ENCODE results near the gene NCOA6. TPM values are rescaled to one million over a fixed set of nuclear protein-coding genes. Genes with fewer than 3 reads are reported as not detected.

The NCOA6 gene
- polyA plus RNA-seq, 1 of the 3 experiments (the other 2 are of a cell fraction), result 14.5 TPM

DNA sequence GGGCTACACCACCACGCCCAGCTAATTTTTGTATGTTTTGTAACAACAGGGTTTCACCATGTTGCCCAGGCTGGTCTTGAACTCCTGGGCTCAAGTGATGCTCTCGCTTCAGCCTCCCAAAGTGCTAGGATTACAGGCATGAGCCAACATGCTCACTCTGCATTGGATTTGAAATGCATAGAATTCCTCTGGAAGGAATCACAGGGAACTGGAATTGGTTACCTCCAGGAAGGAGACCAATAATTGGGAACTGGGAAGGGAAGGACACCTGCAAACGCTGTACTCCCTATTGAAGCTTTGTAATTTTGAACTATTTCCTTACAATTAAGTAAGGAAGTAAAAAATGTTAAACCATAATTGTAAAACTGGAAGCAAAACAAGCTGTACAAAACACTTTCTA is 133.6 kb downstream of the NCOA6 start:
- ChIA-PET CTCF (no interaction called here), POLR2A (no interaction called here)
- H3K4me3 ChIP-seq (ENCODE audit: low read depth in 2 of 2, low read length in 1 of 2), result no peak overlapping the region
- WGBS (ENCODE audit: low lambda C conversion rate), result 53% methylated on average over 3 of the region's 3 CpGs
- H3K9ac ChIP-seq, result no peak overlapping the region
- no peaks in the 10 kb centered on the region for H3F3A ChIP-seq (replicated peaks; ENCODE audit: insufficient read depth)
- TF ChIP-seq NFIC (IDR thresholded peaks at IDR 0.05; ENCODE audit: borderline replicate concordance), result no peak
- no peak for TF ChIP-seq FOXJ3 (CRISPR knock-in tag; IDR thresholded peaks at IDR 0.05)
- TF ChIP-seq MXI1 (IDR thresholded peaks at IDR 0.05; ENCODE audit: low read depth, low read length), result no peak
- TF ChIP-seq GABPA (IDR thresholded peaks at IDR 0.05; ENCODE audit: low read depth), result no peak
- no peak for TF ChIP-seq TEAD4 (IDR thresholded peaks at IDR 0.05; ENCODE audit: borderline replicate concordance, insufficient read depth)
- TF ChIP-seq JUND (IDR thresholded peaks at IDR 0.05), result no peak
- TF ChIP-seq, protein P1, sequence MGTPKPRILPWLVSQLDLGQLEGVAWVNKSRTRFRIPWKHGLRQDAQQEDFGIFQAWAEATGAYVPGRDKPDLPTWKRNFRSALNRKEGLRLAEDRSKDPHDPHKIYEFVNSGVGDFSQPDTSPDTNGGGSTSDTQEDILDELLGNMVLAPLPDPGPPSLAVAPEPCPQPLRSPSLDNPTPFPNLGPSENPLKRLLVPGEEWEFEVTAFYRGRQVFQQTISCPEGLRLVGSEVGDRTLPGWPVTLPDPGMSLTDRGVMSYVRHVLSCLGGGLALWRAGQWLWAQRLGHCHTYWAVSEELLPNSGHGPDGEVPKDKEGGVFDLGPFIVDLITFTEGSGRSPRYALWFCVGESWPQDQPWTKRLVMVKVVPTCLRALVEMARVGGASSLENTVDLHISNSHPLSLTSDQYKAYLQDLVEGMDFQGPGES (IDR thresholded peaks at IDR 0.05; ENCODE audit: low read depth, low read length), result no peak
- TF ChIP-seq CHD2 (IDR thresholded peaks at IDR 0.05; ENCODE audit: low read length, partially characterized antibody), result no peak
- no peak for TF ChIP-seq TCF12 (IDR thresholded peaks at IDR 0.05)
- TF ChIP-seq RAD21 (IDR thresholded peaks at IDR 0.05; ENCODE audit: low read length), result no peak
- TF ChIP-seq MEF2A (IDR thresholded peaks at IDR 0.05; ENCODE audit: borderline replicate concordance, low read depth), result no peak
- TF ChIP-seq SMC3 (IDR thresholded peaks at IDR 0.05; ENCODE audit: low read depth, low read length), result no peak
- TF ChIP-seq NRF1 (IDR thresholded peaks at IDR 0.05; ENCODE audit: low read depth, low read length), result no peak
- TF ChIP-seq, protein P2, sequence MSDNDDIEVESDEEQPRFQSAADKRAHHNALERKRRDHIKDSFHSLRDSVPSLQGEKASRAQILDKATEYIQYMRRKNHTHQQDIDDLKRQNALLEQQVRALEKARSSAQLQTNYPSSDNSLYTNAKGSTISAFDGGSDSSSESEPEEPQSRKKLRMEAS (IDR thresholded peaks at IDR 0.05; ENCODE audit: low read depth), result no peak
- TF ChIP-seq POLR2AphosphoS5 (IDR thresholded peaks at IDR 0.05; ENCODE audit: low read depth, low read length), result no peak
- TF ChIP-seq FOXM1 (IDR thresholded peaks at IDR 0.05; ENCODE audit: low read depth), result no peak
- H2AFZ ChIP-seq (ENCODE audit: low read depth), result no peak overlapping the region
- no peaks in the 10 kb centered on the region for H3K9me2 ChIP-seq
- no peak for DNase-seq
- H3K9me3 ChIP-seq, result no peaks in the 10 kb centered on the region
- H3K79me2 ChIP-seq (ENCODE audit: insufficient read depth), result no peaks in the 10 kb centered on the region
- H3K36me3 ChIP-seq (replicated peaks in 1 of 2; ENCODE audit: control insufficient read depth in 1 of 2, insufficient read depth in 2 of 2, low read length in 1 of 2), result no peaks in the 10 kb centered on the region
- H4K20me1 ChIP-seq (ENCODE audit: insufficient read depth), result no peaks in the 10 kb centered on the region
- H3K4me2 ChIP-seq, result no peak overlapping the region
- peaks cover 0 to 2% of the 10 kb centered on the region in 2 experiments; a peak in 1 of 4 replicates for H3K4me1 ChIP-seq (ENCODE audit: control insufficient read depth in 1 of 2, insufficient read depth in 2 of 2, low read depth in 1 of 2, low read length in 1 of 2)
- no peaks in the 10 kb centered on the region for H3K27me3 ChIP-seq (ENCODE audit: insufficient read depth)
- H3K27ac ChIP-seq (ENCODE audit: low read depth in 2 of 2, low read length in 1 of 2), result no peak overlapping the region

DNA sequence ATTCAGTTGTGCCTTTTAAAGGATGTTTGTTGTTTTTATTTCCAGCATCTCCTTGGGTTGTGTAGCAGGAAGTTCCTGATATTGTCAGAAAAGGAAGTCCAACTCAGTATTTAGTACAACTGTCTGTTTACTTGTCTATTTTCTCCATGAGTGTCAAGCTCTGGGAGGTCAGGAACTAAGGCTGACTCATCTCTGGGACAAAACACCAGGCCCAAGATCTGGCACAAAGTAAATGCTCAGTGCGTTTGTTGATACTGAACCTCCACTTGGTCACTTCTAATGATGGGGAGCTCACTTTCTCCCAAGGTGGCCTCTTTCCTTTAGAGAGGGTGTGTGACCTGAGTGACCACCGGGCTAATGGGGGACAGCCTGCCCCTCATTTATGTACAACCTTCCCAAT is 136.0 kb downstream of the NCOA6 start:
- DNase-seq, result no peak
- WGBS (ENCODE audit: low lambda C conversion rate), result 71% methylated on average over 2 of the region's 2 CpGs
- Histone ChIP-seq H3K9me3 (no peaks in the 10 kb centered on the region), H3K36me3 (replicated peaks in 1 of 2; ENCODE audit: control insufficient read depth in 1 of 2, insufficient read depth in 2 of 2, low read length in 1 of 2) (no peaks in the 10 kb centered on the region), H3F3A (replicated peaks; ENCODE audit: insufficient read depth) (no peaks in the 10 kb centered on the region), H4K20me1 (ENCODE audit: insufficient read depth) (no peaks in the 10 kb centered on the region), H3K27me3 (ENCODE audit: insufficient read depth) (no peaks in the 10 kb centered on the region), H3K27ac (ENCODE audit: low read depth in 2 of 2, low read length in 1 of 2) (no peak overlapping the region), H3K79me2 (ENCODE audit: insufficient read depth) (no peaks in the 10 kb centered on the region), H3K9me2 (no peaks in the 10 kb centered on the region), H3K9ac (no peak overlapping the region), H3K4me3 (ENCODE audit: low read depth in 2 of 2, low read length in 1 of 2) (no peak overlapping the region), H3K4me1 (ENCODE audit: control insufficient read depth in 1 of 2, insufficient read depth in 2 of 2, low read depth in 1 of 2, low read length in 1 of 2) (peaks cover 0 to 2% of the 10 kb centered on the region in 2 experiments; a peak in 1 of 4 replicates), H3K4me2 (no peak overlapping the region), H2AFZ (ENCODE audit: low read depth) (no peak overlapping the region)
- ChIA-PET POLR2A (no interaction called here), CTCF (interaction anchor here (1.0 to 1.8 kb wide), 2 partner anchors 19 to 377 kb away, joined by 3 to 6 read pairs; no protein-coding TSS in a partner anchor)
- TF ChIP-seq EZH2phosphoT487 (IDR thresholded peaks at IDR 0.05; ENCODE audit: borderline replicate concordance, low read depth) (no peak), CHD2 (IDR thresholded peaks at IDR 0.05; ENCODE audit: low read length, partially characterized antibody) (no peak), JUND (IDR thresholded peaks at IDR 0.05) (no peak), MEF2A (IDR thresholded peaks at IDR 0.05; ENCODE audit: borderline replicate concordance, low read depth) (no peak), ELF1 (IDR thresholded peaks at IDR 0.05) (no peak), EP300 (IDR thresholded peaks at IDR 0.05; ENCODE audit: borderline replicate concordance in 1 of 2, low read depth in 1 of 2, low read length in 1 of 2) (no peak), RXRA (IDR thresholded peaks at IDR 0.05; ENCODE audit: borderline replicate concordance, low read depth) (no peak), MXI1 (IDR thresholded peaks at IDR 0.05; ENCODE audit: low read depth, low read length) (no peak), FOXJ3 (CRISPR knock-in tag; IDR thresholded peaks at IDR 0.05) (no peak), RFX5 (IDR thresholded peaks at IDR 0.05; ENCODE audit: low read length) (no peak), NFIC (IDR thresholded peaks at IDR 0.05; ENCODE audit: borderline replicate concordance) (no peak), SIN3A (IDR thresholded peaks at IDR 0.05; ENCODE audit: borderline replicate concordance, low read depth, low read length) (no peak), YY1 (IDR thresholded peaks at IDR 0.05; ENCODE audit: low read depth) (no peak)
- TF ChIP-seq, protein P3, sequence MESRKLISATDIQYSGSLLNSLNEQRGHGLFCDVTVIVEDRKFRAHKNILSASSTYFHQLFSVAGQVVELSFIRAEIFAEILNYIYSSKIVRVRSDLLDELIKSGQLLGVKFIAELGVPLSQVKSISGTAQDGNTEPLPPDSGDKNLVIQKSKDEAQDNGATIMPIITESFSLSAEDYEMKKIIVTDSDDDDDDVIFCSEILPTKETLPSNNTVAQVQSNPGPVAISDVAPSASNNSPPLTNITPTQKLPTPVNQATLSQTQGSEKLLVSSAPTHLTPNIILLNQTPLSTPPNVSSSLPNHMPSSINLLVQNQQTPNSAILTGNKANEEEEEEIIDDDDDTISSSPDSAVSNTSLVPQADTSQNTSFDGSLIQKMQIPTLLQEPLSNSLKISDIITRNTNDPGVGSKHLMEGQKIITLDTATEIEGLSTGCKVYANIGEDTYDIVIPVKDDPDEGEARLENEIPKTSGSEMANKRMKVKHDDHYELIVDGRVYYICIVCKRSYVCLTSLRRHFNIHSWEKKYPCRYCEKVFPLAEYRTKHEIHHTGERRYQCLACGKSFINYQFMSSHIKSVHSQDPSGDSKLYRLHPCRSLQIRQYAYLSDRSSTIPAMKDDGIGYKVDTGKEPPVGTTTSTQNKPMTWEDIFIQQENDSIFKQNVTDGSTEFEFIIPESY (IDR thresholded peaks at IDR 0.05; ENCODE audit: borderline replicate concordance, low read depth), result no peak
